C1 segment of cervical spinal cord (tissue), 14 donors: ENCODE measurements around the gene CACNA1H.
A peak's percentile ranks its signal among the peaks of the same experiment; 100 is the strongest.
"Not testable (repeated sequence)": the region's sequence is repeated elsewhere in the genome, so short reads cannot be mapped to it uniquely, and the experiment has no call there.

Source experiments
- DNase-seq, 14 donors: peaks; one replicate each; lab custom pipeline; 2025; lab: John Stamatoyannopoulos, UW

The CACNA1H gene

DNA sequence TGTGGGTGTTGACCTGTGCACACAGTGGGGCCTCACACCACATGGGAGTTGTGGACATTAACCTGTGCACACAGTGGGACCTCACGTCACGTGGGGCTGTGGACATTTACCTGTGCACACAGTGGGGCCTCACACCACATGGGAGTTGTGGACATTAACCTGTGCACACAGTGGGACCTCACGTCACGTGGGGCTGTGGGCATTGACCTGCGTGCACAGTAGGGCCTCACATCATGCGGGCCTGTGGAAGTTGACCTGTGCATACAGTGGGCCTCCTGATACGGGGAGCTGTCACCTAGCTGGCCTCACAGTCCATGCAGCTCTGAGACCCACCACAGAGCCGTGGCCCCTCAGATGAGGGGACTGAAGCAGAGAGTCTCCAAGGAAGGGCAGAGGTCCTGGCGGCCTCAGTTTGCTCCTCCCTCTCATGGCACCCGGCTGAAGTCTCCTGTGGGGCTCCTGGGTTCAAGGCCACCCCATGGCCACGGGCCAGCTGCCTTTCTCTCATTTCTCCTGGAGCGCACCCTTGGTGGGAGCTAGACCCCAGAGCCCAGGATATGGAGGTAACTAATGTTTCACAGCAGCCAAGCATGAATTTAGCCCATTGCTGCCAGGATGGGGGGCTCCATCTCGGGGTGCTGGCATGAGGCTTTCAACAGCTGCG is 21.0 kb downstream of the CACNA1H start:
- DNase-seq: no peak

DNA sequence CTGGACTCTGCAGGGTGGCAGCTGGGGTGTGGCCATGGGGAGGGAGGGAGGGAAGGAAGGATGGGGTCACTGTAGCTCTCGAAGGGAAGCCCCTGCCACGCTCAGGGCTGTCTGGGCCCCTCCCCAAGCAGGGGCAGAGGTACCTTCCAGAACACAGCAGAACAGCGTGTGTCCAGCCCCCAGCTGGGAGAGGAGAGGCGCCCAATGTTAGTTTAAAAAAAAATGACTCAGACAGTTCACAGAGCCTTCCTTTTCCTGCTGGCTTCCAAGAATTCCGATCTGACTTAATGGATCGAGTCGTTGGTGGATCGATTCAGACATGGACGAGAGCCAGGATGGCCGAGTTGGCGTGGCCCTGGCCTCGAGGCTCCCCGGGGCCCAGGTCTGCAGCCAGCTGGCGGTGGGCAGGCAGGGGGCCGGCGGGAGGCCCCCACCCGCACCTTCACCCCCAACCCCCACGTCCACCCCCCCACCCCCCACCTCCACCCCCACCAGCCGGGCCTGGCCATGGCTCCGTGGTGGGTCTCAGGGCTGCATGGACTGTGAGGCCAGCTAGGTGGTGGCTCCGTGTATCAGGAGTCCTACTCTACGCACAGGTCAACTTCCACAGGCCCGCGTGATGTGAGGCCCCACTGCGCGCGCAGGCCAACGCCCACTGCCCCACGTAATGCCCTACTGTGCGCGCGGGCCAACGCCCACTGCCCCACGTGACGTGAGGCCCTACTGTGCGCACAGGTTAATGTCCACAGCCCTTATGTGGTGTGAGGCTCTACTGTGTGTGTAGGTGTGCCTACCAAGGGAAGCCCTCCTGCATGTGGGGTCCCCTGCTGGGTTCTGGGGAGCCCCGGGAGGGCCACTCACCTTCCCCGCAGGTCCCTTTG is 21.8 kb downstream of the CACNA1H start:
- no peak for DNase-seq

DNA sequence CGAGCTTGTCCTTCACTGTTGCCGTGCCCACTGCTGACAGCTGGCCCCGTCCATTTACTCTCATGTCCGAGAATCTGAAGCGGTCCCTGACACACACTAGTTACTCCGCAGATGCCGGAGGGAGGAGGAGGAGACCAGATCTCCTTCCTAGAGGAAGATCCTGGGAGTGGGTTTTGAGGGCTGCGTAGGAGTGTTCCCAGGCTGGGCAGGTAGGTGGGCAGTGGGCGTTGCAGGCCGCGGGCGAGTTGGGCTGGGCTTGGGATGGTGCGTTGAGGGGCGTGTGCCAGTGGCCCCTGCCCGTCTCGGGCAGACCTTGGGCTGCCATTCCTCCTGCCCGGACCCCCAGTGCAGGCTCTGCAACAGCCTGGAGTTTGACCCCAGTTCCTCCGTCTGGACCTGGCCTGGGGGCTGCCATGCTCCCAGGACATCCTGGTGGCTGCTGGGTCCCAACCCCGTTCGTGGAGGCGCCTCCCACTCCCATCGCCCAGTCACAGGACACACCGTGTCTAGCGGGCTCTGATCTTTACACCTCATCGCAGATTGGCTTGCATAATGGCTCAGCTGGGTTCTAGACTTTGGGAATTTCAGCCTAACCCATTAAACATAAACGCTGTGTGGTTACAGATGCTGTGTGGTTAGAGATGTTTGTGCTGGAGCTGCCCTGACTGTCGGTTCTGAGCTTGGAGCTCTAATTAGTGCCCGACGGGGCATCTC is 22.8 kb downstream of the CACNA1H start:
- no peak for DNase-seq

DNA sequence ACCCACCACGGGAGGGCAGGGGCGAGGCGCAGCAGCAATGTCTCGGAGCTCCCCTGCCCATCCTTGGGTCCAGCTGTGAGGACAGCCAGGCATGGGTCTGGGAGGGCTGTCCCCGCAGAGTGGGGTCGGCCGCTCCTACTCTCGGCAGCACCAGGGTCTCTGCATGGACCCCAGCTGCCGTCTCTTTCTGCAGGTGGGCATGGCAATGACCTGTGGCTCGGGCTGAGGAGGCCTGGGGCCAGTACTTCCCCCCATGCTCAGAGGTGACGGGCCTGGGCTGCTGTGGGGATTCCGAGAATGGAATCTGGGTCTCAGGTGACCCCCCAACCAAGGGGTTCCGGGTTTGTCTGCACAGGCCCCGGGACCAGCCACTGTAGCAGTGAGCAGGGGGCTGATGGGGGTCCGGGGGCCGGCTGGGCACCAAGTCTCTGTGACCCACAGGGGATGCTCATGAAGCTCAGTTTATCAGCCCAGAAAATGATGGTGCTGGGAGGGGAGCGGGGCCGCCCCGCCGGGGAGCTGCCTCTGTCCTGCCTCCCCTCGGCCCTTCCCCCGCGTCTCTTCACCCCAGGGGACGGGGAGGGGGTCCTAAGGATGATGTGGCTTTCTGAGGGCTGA is 23.5 kb downstream of the CACNA1H start:
- no peak for DNase-seq

DNA sequence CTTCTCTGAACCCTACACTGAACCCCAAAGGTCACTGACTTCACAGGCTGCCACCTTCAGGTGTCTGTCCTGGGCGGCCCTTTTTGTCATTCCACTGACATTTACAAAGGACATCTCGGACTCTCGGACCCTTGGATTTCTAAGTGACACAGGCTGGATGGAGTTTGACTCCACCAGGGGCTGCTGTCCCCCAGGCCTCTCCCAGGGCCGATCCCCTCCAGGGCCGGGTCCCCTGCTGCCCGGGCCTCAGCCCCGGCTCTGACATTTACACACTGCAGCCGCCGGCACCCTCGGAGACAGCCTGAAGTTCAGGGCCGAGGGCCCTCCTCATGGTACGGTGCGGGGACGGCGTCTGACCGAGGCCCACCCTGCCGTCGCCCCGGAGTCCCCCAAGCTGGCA is 24.1 kb downstream of the CACNA1H start:
- DNase-seq: no peak

DNA sequence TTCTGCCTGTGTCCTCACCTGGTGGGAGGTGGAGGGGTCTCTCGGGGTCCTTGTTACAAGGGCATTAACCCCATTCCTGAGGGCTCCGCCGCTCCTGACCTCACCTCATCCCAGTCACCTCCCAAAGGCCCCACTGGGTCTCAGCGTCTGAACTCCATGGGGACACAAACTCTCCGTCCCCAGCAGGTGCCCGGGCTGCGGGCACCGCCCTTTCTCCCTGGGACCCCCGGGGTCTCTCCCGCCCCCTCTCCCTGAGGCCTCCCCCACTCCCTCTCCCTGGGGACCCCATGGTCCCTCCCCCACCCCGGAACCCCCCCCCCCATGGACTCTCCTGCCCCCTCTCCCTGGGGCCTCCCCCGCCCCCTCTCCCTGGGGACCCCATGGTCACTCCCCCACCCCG is 24.8 kb downstream of the CACNA1H start:
- DNase-seq: no peak

DNA sequence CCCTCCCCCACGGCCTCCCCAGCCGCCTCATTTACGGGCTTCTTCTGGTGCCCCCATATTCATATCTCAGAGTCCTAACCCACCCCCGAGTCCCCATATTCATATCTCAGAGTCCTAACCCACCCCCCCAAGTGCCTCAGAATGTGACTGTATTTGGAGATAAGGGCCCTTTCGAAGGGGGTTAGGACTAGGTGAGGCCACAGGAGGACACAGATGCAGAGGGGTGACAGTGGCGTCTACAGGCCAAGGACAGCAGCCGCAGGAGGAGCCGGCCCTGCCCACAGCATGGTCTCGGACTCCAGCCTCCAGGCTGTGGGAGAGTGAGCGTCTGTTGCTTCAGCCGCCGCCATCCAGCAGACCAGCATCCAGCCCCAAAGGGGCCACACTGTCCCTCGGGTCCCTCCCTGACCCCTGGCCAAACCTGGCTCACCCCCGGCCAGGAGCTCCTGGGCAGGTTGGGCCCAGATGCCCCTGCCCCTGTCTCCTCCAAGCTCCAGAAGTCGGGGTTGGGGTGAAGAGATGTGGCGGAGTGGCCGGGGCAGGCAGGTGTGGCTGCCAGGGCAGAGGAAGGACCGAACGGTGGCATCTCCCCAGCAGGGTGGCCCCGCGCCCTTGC is 25.5 kb downstream of the CACNA1H start:
- DNase-seq: no peak

DNA sequence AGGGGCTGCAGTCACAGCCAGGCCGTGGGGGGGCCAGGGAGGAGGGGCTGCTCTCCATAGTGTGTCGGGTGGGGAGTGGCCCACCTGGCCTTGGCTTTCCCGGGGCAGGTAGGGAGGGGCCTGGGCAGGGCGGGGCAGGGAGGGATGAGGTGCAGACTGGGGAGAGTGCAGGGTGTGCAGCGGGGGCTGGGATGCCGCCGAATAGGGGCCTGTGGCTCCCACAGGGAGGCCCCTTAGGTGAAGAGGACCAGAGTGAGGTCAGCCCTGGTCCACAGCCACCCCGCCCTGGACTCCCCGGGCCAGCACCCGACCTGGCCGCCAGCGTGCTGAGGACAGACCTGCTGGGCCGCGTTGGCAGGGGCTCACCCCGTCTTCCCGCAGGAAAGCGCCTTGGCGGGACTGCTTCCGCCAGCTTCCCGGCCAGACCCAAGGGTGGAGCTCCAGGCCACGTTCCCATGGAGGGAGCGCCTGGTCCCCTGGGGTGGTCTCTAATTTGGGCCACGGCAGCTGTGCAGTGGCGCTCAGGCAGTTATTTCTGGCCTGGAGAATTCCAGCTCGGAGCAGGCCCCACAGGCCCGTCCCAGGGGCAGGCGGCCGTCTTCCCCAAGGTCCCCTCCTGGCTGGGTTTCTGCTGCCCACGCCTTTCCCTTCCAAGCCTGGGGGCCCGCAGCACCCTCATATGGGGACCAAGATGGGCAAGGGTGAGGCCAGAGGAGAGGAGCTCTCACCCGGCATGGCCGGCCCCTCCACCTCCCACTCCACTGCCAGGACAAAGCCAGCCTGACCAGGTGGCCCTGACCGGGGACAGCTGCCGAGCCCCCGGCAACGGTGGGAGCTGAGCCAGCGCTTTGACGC is 27.9 kb downstream of the CACNA1H start:
- no peak for DNase-seq

DNA sequence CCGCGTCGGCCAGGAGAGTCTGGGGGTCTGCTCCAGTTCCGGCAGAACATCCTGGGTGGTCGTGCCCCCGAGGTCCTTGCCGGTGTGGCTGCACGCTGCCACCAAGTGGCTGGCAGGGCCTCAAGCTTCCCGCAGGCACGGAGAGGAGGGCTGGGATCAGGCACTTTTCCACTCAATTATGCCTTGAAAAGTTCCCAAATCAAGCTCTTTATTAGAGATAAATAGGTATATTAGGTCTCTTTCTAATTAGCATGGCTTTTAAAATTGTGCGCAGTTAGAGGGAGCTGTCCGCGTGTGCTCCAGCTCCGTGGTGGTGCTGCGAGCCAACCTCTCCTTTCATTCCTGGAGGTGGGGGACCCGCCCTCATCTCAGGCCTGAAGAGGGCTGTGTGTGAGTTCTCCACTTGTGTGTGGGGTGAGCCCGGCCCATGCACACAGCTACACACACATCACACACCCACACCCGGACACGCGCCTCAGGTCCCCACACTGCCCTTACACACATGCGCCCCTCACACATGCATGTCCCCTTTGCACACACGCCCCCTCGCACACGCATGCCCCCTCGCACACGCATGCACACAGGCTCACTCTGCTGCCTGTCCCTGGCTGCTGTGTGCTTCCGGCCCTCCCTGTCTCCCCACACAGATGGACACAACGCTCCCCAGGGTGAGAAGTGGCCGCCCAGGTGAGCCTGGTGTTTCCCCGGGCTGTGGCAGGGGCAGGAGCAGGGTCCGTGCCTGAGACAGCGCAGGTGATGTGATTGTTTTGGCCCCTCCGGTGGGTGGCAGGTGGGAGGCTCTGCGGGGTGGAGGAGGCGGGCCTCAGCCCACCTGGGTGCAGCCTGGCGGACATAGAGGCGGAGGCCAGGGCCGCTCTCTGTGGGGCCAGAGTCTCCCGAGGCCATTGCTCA is 28.8 kb downstream of the CACNA1H start:
- no peak for DNase-seq

DNA sequence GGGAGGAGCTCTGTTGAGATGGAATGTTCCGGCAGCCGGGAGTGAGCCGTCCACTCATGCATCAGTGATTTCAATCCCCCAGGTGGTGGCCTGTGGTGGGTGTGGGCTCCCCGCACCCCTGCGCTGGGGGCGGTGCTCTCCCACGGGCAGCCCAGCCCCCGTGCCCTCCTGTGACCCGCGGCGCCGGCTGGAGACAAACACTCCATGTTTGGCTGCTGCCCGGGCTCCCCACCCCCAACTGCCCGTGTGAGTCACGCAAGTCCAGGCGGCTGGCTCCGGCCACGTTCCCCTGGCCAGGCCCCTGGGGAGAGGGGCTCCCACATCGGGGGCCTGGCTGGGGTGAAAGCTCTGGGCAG is 29.4 kb downstream of the CACNA1H start:
- peak in 2 of 14 donors; percentile 7 to 34 for DNase-seq

DNA sequence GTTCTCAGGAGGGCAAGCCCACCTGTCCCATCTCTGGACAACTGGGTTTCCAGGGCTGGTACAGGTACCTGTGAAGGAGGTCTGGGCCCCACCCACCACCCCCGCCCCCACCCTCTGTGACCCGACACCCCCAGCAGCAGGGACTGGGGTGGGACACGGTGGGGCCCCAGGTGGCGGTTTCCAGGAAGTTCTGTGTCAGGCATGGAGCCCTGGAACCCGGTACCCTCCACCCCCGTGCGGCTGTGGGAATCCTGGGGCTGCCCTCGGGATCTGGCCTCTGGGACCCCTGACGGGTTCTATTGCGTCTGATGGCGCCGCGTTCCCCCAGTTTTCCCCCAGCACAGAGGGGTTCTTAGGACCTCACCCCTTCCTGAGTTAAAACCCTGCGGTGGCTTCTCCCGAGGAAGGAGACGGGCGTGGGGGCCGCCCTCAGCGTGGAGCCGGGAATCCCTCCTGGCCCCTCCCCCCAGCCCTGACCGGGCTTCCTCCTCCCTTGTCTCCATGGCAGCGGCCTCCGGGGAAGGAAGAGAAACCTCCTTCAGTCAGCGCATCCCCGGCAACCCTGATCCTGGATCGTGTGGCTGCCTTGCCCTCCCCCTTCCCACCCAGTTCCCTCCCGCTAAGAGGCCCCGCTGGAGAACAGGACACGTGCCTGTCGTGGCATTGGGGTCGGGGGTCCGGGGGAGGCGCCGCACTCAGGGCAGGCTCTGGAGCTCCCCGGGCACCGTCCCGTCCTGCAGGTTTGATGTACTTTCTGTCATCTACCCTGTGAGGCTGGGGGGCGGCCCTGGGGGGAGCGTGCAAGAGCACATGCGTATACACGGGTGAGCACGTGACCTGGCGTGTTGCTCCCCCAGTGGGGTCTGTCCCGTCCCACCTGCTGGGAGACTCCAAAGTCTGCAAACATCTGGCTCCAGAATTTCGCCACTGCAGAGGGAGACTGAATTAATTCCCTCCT is 30.3 kb downstream of the CACNA1H start:
- DNase-seq: no peak

DNA sequence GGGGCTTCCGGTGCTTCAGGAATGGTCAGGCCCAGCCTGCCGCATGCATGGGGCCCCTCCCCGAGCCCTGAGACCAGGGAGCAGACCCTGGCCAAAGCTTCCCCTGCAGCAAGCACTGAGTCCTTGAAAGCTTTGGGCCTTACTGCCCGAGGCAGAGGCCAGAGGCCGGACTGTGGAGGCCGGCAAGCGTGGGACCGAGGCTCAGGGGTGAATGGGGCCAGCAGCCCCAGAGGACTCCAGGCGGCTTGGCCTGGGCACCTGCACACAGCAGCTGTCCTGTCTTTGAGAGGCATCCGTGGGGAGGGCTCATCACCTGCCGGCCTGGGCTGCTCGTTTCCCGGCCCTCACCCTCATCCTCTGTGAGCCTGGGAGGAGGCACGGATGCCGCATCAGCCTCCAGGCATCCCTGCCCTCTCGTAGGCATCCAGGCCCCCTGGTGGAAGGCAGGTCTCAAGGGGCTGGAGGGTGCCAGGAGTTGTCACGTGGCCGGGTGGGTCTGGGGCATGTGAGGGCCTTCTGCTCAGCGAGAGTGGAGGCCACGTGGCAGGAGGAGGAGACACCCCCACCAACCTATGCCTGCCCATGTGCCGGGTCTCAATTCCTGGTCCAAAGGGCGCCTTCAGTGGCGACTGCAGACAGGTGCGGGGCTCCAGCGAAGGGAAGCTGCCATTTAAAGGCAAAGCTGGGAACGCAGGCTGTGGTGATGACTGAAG is 31.4 kb downstream of the CACNA1H start:
- DNase-seq: no peak

DNA sequence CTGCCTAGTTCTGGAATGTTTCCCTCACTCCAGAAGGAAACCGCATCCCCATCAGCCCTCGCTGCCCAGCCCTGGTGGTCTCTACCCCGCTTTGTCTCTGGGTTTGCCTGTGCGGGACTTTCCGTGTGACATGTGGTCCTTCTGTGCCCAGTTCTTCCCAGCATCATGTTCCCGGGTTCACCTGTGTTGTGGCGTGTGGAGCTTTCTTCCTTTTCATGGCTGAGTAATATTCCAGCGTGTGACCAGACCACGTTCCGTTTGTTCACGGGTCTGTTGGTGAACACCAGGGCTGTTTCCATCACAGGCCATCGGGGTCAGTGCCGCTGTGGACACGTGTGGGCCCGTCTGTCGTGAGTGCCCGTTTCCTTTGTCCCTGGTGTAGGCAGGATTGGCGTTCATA is 32.1 kb downstream of the CACNA1H start:
- no peak for DNase-seq

DNA sequence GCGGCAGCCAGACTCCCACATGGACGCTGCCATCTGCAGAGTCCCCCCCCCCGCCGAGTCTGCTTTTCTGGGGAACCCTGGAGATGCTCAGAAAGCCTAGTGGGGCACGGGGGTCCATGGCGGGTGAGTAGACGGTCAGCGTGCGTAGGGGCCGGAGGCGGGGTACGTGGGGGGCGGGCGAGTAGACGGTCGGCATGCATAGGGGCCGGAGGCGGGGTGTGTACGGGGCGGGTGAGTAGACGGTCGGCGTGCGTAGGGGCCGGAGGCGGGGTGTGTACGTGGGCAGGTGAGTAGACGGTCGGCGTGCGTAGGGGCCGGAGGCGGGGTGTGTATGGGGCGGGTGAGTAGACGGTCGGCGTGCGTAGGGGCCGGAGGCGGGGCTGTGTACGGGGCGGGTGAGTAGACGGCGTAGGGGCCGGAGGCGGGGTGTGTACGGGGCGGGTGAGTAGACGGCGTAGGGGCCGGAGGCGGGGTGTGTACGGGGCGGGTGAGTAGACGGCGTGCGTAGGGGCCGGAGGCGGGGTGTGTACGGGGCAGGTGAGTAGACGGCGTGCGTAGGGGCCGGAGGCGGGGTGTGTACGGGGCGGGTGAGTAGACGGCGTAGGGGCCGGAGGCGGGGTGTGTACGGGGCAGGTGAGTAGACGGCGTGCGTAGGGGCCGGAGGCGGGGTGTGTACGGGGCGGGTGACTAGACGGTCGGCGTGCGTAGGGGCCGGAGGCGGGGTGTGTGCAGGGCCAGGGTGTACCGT is 32.7 kb downstream of the CACNA1H start:
- DNase-seq: not testable (repeated sequence)

DNA sequence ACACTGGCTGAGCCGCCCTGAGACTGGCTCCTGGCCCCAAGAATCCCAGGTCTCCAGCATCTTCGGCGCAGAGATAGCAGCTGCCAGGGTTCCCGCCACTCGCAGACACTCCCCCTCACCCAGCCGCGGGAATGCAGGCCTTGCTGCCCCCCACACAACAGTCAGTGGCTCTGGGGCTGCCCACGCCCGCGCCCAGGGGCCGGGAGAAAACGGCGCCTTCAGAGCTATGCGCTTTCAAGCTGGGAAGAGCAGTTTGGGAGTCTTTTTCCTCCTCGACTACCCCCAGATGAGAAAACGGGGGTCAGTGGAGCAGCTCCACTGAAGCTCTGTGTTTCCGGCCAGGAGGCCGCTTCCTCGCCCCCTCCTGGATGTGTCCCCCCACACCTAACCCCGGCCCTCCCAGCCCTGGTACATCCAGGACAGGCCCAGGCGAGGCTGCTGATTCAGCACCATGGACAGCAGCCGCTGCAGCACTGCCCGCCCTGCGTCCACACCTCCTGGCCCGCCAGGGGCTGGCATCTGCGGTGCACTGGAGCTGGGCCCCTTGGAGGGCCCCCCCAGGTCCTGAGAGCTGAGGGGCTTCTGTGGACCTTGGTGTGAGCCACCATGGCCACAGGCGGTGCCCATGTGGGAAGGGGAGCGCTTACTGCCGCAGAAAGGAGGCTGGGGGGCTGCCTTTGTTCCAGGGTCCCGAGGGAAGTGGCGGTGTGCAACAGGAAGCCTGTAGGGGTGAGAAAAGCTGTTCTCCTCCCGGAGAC is 35.7 kb downstream of the CACNA1H start:
- DNase-seq: peak in 3 of 14 donors; percentile 2 to 15 (median 7)

DNA sequence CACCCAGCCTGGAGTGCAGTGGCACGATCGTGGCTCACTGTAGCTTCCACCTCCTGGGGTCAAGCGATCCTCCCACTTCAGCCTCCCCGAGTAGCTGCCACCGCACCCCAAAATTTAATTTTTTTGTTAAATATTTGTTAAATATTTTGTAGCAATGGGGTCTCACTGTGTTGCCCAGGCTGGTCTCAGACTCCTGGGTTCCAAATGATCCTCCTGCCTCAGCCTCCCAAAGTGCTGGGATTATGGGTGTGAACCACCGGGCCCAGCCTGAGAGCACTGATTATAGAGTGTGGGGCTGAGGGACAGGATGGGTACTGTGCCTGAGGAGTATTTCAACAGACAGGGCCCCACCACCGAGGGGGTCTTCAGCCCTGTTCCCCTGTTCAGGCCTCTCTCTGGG is 36.5 kb downstream of the CACNA1H start:
- no peak for DNase-seq
